ENCODE results near the gene GPR137.

Gene GPR137

GRCh38 chr11:64264371-64264852 is 21.2 kb upstream of the GPR137 start:
- no peak for DNase-seq
- H3K36me3 Mint-ChIP-seq (ENCODE audit: low read depth), result peaks cover 14% of the 10 kb centered on the region
- TF ChIP-seq, protein P1, sequence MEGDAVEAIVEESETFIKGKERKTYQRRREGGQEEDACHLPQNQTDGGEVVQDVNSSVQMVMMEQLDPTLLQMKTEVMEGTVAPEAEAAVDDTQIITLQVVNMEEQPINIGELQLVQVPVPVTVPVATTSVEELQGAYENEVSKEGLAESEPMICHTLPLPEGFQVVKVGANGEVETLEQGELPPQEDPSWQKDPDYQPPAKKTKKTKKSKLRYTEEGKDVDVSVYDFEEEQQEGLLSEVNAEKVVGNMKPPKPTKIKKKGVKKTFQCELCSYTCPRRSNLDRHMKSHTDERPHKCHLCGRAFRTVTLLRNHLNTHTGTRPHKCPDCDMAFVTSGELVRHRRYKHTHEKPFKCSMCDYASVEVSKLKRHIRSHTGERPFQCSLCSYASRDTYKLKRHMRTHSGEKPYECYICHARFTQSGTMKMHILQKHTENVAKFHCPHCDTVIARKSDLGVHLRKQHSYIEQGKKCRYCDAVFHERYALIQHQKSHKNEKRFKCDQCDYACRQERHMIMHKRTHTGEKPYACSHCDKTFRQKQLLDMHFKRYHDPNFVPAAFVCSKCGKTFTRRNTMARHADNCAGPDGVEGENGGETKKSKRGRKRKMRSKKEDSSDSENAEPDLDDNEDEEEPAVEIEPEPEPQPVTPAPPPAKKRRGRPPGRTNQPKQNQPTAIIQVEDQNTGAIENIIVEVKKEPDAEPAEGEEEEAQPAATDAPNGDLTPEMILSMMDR (IDR thresholded peaks at IDR 0.05), result no peak
- peak overlapping the region; percentile 88 for H3K27ac Mint-ChIP-seq
- peaks cover 42% of the 10 kb centered on the region for H3K4me1 Mint-ChIP-seq
- H3K27me3 Mint-ChIP-seq (ENCODE audit: low read depth, poor library complexity), result peaks cover 2% of the 10 kb centered on the region
- no peaks in the 10 kb centered on the region for H3K9me3 Mint-ChIP-seq
- H3K4me3 Mint-ChIP-seq, result no peak overlapping the region

DNA sequence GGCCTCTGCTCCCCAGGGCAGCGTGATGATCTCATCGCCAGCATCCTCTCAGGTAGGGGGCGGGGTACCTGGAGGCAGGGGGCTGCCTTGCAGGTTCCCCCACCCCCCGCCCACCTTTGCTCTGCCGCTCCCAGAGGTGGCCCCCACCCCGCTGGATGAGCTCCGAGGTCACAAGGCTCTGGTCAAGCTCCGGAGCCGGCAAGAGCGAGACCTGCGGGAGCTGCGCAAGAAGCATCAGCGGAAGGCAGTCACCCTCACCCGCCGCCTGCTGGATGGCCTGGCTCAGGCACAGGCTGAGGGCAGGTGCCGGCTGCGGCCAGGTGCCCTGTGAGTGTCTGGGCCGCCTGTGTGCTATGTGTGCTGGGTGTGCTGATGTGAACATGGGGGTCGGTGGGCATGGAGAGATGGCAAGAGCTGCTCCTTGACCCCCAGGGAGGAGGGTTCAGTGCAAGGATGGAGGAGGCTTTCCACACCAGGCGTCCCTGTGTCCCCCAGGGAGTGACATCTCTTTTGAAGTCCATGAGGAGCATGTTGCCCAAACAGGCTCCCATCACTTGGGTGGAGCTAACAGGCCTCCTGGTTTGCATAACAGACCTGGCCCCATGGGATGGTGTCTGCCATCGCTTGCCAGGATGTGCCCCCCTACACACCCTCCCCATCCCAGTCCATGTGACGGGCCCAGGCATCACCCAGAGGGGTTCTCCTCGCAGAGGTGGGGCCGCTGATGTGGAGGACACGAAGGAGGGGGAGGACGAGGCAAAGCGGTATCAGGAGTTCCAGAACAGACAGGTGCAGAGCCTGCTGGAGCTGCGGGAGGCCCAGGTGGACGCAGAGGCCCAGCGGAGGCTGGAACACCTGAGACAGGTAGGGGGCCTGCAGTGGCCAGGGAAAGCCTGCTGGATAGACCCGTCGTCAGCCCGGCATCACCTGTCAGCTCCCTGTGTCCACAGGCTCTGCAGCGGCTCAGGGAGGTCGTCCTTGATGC is 20.2 kb upstream of the GPR137 start:
- Mint-ChIP-seq H3K36me3 (ENCODE audit: low read depth) (peaks cover 5% of the 10 kb centered on the region), H3K9me3 (no peaks in the 10 kb centered on the region), H3K27ac (no peak overlapping the region), H3K4me1 (peaks cover 42% of the 10 kb centered on the region), H3K27me3 (ENCODE audit: low read depth, poor library complexity) (no peaks in the 10 kb centered on the region), H3K4me3 (no peak overlapping the region)
- TF ChIP-seq, protein P1 (IDR thresholded peaks at IDR 0.05), result no peak
- no peak for DNase-seq

DNA sequence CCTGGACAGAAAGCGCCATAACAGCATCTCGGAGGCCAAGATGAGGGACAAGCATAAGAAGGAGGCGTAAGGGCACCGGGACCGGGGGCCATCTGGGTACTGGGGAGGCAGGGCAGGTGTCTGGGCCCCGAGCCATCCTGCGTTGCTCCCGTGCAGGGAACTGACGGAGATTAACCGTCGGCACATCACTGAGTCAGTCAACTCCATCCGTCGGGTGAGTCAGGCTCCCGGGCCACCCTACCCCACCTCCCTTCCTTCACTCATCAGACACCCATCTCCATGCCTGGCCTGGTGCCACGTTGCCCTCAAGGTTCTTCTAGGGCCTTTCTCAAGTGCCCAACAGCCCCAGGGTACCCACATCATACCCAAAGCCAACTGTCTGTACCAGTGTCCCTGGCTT is 19.3 kb upstream of the GPR137 start:
- Mint-ChIP-seq H3K4me3 (no peak overlapping the region), H3K27ac (no peak overlapping the region), H3K4me1 (peaks cover 42% of the 10 kb centered on the region), H3K27me3 (ENCODE audit: low read depth, poor library complexity) (no peaks in the 10 kb centered on the region), H3K36me3 (ENCODE audit: low read depth) (peaks cover 5% of the 10 kb centered on the region), H3K9me3 (no peaks in the 10 kb centered on the region)
- DNase-seq, result no peak
- TF ChIP-seq, protein P1 (IDR thresholded peaks at IDR 0.05), result no peak

DNA sequence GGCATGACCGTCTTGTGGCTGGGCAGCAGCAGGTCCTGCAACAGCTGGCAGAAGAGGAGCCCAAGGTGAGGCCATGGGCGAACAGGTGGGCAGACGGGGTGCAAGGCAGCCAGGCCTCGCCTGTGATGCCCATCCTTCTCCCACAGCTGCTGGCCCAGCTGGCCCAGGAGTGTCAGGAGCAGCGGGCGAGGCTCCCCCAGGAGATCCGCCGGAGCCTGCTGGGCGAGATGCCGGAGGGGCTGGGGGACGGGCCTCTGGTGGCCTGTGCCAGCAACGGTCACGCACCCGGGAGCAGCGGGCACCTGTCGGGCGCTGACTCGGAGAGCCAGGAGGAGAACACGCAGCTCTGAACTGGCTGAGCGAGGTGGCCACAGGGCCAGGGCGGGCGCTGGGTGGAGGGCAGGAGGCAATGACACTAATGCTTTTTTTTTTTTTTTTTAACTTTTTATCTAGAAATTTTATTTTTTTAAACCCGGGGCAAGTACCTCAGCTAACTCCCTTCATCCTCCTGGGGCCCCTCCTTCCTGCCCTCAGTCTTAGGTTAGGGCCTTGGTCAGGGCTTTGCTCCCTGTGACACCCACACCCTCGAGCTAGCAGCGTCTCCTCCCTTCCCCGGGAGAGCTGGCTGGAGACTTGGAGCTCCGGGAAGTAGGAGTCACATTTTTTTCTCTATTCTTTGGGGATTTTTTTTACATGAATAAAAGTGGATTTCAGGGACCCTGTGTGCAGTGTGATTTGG is 18.3 kb upstream of the GPR137 start:
- no peak for DNase-seq
- Mint-ChIP-seq H3K27ac (peak overlapping the region; percentile 68), H3K27me3 (ENCODE audit: low read depth, poor library complexity) (no peaks in the 10 kb centered on the region), H3K36me3 (ENCODE audit: low read depth) (peaks cover 5% of the 10 kb centered on the region), H3K9me3 (no peaks in the 10 kb centered on the region), H3K4me1 (peaks cover 50% of the 10 kb centered on the region), H3K4me3 (no peak overlapping the region)
- TF ChIP-seq, protein P1 (IDR thresholded peaks at IDR 0.05), result no peak

- DNase-seq, result no peak
- Mint-ChIP-seq H3K27me3 (ENCODE audit: low read depth, poor library complexity) (no peaks in the 10 kb centered on the region), H3K9me3 (no peaks in the 10 kb centered on the region), H3K4me1 (peaks cover 47% of the 10 kb centered on the region), H3K36me3 (ENCODE audit: low read depth) (peaks cover under 1% of the 10 kb centered on the region), H3K4me3 (peak overlapping the region; percentile 97), H3K27ac (peak overlapping the region; percentile 98)
- TF ChIP-seq, protein P1 (IDR thresholded peaks at IDR 0.05), result no peak
Observed at GRCh38 chr11:64268025-64268892, 17.4 kb upstream of the GPR137 start.
